Epithelial cell of prostate (primary cell): ENCODE data around the gene SLC44A3.
A peak's percentile ranks its signal among the peaks of the same experiment; 100 is the strongest.
"Not testable (repeated sequence)": the region's sequence is repeated elsewhere in the genome, so short reads cannot be mapped to it uniquely, and the experiment has no call there.

Experiments
- DNase-seq: peaks from one replicate; pipeline ENCODE4 v3.0.0-alpha.2; 2011; ENCODE audit warnings: low read depth, low spot score
- H3K27ac ChIP-seq: fragments of 450-650 bp; 2 replicates; pipeline ENCODE4 v1.5.1; 2017; ENCODE audit warnings: mild to moderate bottlenecking

SLC44A3 gene

GRCh38 chr1:94832446-94832845 lies 12.3 kb downstream of the SLC44A3 start:
- no peak for DNase-seq
- no peak overlapping the region for H3K27ac ChIP-seq

- no peak for DNase-seq
- no peak overlapping the region for H3K27ac ChIP-seq
Measured at GRCh38 chr1:94832931-94833585, 12.9 kb downstream of the SLC44A3 start.

DNA sequence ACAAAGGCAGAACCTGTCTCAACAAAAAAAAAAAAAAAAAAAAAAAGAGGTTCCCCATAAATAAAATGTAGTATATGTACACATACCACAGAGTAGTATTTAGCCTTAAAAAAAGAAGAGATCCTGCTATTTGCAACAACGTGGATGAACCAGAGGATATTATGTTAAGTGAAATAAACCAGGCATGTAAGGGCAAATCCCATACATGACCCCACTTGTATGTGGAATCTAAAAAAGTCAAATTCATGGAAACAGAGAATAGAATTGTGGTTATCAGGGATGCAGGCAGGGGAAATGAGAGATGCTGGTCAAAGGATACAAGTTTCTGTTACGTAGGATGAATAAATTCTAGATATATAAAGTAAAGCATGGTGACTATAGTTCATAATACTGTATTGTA lies 16.7 kb downstream of the SLC44A3 start:
- no peak for DNase-seq

GRCh38 chr1:94840381-94840780 lies 20.2 kb downstream of the SLC44A3 start:
- not testable (repeated sequence) for H3K27ac ChIP-seq, DNase-seq

More for the DNA sequence above, 16.7 kb downstream of the SLC44A3 start:
- H3K27ac ChIP-seq = no peak overlapping the region

DNA sequence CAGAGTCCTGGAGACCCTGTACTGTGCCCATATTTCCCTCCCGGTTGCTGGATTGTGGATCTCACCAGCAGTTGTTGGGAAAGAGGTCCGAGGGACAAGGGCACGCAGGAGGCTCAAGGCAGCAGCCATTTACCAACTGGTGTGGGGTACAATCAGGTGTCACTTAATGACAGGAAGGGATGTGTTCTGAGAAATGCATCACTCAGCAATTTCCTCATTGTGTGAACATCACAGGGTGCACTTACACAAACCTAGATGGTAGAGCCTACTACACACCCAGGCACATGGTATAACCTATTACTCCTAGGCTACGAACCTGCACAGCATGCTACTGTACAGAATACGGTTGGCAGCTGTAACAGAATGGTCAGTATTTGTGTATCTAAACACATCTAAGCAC lies 20.7 kb downstream of the SLC44A3 start:
- H3K27ac ChIP-seq = no peak overlapping the region
- DNase-seq = no peak

- DNase-seq = no peak
- no peak overlapping the region for H3K27ac ChIP-seq
Measured at GRCh38 chr1:94843430-94843829, 23.3 kb downstream of the SLC44A3 start.

DNA sequence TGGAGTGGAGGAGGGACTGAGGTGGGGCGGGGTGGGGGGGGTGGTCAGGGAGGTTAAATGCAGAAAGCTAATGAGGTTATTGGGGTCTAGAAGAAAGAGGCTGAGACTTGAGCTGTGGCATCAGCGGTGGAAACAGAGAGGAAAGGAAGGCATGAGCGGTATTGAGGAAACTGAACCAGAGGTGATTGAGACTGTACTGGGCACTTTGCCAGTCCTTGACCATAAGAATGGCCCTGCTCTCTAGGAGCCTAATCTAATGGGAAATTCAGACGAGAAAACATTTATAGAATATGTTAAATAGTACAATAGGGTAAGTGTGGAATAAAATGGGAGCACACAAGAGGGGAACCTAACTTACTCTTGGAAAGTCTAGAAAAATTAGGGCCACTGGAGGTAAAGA lies 23.7 kb downstream of the SLC44A3 start:
- DNase-seq = no peak
- no peak overlapping the region for H3K27ac ChIP-seq

- no peak for DNase-seq
- H3K27ac ChIP-seq = no peak overlapping the region
Measured at GRCh38 chr1:94846308-94846707, 26.2 kb downstream of the SLC44A3 start.

- no peak for DNase-seq
- H3K27ac ChIP-seq = no peak overlapping the region
Measured at GRCh38 chr1:94851571-94851970, 31.4 kb downstream of the SLC44A3 start.

GRCh38 chr1:94852788-94853187 lies 32.6 kb downstream of the SLC44A3 start:
- no peak overlapping the region for H3K27ac ChIP-seq
- no peak for DNase-seq

DNA sequence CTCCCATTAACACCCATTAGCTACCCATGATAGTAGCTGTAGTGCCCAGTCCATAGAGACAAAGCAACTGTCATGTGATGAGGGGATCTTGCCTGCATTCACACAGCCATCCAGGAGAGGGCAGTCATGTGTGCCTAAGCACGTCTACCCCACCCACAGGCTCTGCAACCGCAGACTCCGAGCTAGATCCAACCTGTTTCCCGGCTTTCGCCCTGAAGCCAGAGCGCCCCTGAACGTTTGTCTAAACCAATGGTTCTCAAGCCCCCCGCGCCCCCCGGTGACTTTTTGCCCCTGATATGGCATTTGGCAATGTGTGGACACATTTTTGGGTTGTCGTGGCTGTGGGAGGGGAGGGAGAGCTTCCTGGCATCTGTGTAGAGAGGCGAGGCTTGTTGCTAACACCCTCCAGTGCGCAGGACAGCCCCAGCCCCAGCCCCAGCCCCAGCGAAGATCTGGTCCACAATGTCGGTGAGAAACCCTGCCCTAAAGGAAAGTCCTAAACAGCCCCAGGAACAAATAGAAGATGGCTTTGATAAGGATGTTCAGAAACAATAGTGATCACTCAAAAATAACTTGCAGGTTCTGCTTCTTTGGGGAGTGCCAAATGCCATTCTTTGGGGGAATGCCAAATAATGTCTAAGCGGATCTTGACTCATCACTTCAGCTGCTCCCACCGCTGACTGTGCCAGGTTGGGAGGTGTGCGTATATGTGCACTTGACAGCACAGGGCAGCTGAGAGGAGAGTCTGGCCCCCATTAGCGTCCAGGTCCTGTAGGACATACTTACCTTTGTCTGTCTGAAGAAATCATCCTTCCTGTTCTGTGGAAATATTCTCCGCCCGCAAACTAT lies 34.5 kb downstream of the SLC44A3 start:
- peak overlapping the region; percentile 90 for H3K27ac ChIP-seq
- peak; percentile 87 for DNase-seq

GRCh38 chr1:94855307-94855700 lies 35.1 kb downstream of the SLC44A3 start:
- H3K27ac ChIP-seq = peak overlapping the region; percentile 90
- no peak for DNase-seq

GRCh38 chr1:94856004-94856403 lies 35.8 kb downstream of the SLC44A3 start:
- no peak for DNase-seq
- H3K27ac ChIP-seq = no peak overlapping the region

DNA sequence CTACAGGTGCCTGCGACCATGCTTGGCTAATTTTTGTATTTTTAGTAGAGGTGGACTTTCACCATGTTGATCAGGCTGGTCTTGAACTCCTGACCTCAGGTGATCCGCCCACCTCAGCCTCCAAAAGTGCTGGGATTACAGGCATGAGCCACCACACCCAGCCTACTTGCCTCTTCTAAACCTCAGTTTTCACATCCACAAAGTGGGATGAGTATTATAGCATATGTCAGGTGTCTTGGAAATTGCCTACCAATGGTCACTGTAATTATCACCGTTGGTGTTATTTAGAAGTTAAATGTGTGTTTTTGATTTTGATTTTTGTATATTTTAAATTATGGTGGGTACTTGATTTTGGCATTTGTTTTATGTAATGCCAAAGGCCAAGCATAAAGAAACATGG lies 36.7 kb downstream of the SLC44A3 start:
- DNase-seq = no peak
- H3K27ac ChIP-seq = no peak overlapping the region

DNA sequence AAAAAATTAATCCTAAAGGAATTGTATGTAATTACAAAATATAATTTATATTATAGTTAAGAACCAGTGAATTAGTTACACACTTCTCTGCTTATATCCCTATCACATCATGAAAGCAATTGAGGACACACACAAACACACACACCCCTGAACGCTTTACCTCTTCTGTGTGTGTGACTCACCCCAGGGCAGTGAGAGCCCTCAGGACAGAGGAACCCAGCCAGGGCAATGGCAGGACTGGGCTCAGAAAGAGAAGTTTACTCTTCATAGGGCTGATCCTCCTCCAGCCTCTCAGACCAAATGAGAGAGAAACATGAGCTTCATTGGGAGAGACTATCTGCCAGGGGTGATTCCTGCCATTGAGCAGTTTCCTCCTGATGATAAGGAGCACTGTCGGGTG lies 38.1 kb downstream of the SLC44A3 start:
- DNase-seq = no peak
- H3K27ac ChIP-seq = no peak overlapping the region

DNA sequence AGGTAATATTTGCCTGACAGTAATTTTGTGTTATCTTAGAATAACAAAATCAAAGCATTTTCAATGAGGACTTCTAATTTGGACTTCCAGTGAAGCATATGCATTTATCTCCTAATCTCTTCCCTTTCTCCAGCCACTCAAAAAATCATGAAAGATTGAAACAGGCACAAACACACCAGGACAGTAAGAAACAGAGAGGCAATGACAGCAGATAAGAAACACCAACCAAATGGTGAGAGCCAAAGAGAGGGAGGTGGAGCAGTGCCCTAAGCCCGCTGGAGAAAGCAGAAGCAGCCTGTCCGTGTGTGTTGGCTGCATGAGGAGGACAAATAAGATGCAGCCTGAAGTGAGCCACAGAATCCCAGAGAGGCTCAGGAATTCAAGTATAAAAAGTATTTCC lies 39.0 kb downstream of the SLC44A3 start:
- H3K27ac ChIP-seq = no peak overlapping the region
- DNase-seq = no peak

GRCh38 chr1:94862718-94863117 lies 42.6 kb downstream of the SLC44A3 start:
- H3K27ac ChIP-seq = peak overlapping the region; percentile 89
- DNase-seq = peak; percentile 60

GRCh38 chr1:94863297-94863911 lies 43.2 kb downstream of the SLC44A3 start:
- peak overlapping the region; percentile 89 for H3K27ac ChIP-seq
- no peak for DNase-seq

- no peak for DNase-seq
- peak overlapping the region; percentile 89 for H3K27ac ChIP-seq
Measured at GRCh38 chr1:94863919-94864318, 43.8 kb downstream of the SLC44A3 start.

DNA sequence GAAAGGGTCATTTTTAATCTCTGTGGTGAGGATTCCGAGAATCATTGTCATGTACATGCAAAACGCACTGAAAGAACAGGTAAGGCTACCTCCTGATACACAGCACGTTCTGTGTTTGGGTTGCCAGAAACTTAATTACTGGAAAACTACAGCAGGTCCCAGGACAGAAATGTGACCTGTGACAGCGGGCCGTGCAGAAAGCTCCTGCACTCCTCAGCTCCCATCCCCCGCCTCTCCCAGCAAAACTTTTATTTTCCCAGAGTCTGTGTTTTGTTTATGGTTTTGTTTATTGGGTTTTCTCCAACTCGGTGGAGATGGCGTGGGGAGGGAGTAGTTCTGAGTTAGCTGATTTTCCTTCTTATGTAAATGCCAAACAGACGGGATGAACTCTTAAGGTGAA lies 44.7 kb downstream of the SLC44A3 start:
- no peak for DNase-seq
- peak overlapping the region; percentile 89 for H3K27ac ChIP-seq

GRCh38 chr1:94865360-94865759 lies 45.2 kb downstream of the SLC44A3 start:
- H3K27ac ChIP-seq = peak overlapping the region; percentile 89
- DNase-seq = no peak
